T-helper 22 cell (primary cell): ENCODE measurements around the gene PPP1R15B.

Experiments used
- DNase-seq: peaks from one replicate; pipeline ENCODE4 v3.0.0-alpha.2; 2020; ENCODE audit warnings: low read depth

The PPP1R15B gene

DNA sequence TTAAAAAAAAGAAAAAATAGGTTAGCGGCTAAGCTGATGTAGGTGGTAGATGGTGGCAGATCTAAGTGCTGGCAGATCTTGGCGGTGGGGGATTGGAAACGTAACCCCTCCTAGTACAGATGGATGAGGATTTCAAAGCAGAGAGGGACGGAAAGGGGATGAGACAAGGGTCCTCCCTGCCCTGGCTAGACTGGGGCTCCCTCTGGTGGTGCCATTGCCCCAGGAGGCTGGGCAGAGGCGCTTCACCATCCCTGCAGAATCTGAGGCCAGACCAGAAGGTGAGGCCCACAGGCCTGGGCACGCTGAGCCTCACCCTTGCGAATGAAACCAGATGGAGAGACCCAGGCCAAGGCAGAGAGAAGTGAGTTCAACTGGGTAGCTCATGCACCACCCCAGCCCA is 44.9 kb downstream of the PPP1R15B start:
- DNase-seq: no peak

DNA sequence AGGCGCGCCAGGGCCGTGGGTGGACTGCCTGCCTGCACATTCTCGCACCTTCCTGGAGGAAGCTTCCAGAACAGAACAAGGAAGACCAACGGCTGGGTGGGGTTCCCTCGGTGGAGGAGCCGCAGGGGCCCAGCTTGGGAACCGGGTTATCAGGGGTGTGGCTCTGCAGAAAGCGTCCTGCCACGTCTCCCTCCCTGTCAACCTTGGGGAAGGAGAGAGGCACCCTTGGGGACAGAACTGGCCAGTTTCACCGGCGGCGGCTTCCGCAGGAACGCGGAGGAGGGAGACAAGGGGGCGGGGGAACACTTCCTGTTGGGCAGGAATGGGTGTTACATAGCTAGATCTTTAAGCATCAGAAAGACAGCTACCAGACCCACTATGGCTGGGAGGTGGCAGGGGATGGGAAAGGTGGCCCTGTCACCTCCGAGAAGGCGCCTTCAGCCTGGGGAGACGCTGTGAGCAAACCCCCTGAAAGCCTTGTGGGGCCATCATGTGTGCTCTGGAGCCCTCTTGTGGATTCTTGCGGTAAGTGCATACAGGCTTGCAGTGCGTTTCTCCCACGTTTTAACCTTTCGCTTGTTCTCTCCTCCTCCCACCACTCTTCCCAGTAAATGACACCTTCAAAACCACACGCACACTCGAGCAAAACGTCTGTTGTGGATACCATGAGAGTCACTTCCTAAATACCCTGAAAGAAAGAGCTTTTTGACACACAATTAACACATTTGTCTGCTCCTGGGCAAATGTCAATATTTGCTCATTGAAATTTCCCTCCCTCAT is 48.1 kb downstream of the PPP1R15B start:
- DNase-seq: peak; percentile 50

DNA sequence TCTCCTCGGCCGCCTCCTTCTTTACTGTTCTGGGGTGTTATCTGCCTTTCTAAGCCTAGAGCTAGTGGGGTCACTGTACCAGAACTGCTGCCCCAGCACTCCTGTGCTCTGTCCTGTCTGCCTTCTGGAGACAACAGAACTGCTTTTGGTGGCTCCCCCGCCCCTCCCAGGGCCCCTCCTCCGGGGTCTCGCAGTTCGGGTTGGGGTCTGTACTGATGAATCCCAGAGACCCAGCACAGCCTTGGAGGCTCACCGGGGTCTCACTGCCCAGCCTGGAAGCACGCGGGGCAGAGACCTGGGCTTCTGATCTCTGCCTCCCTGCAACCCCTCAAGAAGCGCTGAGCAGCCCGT is 48.7 kb downstream of the PPP1R15B start:
- DNase-seq: no peak

DNA sequence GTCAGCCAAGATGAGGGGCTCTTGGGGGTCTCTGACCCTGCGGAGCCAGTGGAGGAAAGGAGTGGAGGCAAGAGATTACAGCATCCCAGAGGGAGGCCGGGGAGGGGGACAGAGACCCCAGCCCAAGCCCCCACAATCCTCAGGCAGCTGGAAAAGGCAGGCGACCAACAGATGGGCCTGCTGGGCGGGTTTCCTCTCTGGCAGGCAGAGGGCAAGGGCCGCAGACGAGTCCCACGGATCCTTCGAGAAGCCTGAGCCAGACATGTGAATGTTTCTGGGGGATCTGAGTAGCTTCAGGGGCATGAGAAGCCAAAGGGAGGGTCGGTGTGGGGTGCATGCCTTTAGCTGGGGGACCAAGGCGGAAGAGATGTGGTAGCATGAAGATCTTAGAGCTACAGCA is 49.8 kb downstream of the PPP1R15B start:
- DNase-seq: no peak

DNA sequence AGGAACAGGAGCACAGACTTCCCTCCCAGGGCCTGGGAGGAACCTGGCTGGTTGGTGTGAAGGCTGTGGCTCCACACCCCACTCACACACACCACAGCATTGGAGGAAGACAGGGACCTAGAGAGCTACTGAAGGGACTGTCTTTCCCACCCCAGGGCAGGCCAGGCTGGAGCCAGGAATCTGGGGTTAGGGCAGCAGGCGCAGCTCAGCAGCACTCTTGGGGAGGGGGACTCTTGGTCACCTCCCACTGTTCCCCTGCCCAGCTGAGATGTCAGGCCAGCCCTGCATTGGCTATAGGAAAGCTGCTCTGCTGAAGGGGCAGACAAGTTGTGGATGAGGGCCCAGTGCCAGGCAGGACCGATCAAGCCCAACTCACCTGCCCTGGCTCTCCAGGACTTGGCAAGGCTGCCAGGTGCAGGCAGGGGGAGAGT is 50.3 kb downstream of the PPP1R15B start:
- DNase-seq: no peak

DNA sequence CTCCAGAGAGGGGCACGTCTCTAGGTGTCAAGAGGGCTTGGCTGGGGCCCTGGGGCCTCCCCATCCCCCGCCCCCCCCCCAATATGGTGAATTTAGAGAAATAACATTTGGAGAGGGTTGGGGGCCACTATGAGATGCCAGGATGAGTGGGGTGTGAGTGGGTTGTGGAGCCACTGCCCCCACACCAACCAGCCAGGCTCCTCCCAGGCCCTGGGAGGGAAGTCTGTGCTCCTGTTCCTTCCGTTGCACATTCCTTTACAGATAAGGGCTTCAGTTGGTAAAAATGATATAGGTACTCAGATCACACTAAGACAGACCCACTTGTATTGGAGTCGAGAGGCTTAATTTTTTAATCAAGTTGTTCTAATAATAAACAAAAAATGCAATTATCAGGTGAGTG is 51.3 kb downstream of the PPP1R15B start:
- no peak for DNase-seq

DNA sequence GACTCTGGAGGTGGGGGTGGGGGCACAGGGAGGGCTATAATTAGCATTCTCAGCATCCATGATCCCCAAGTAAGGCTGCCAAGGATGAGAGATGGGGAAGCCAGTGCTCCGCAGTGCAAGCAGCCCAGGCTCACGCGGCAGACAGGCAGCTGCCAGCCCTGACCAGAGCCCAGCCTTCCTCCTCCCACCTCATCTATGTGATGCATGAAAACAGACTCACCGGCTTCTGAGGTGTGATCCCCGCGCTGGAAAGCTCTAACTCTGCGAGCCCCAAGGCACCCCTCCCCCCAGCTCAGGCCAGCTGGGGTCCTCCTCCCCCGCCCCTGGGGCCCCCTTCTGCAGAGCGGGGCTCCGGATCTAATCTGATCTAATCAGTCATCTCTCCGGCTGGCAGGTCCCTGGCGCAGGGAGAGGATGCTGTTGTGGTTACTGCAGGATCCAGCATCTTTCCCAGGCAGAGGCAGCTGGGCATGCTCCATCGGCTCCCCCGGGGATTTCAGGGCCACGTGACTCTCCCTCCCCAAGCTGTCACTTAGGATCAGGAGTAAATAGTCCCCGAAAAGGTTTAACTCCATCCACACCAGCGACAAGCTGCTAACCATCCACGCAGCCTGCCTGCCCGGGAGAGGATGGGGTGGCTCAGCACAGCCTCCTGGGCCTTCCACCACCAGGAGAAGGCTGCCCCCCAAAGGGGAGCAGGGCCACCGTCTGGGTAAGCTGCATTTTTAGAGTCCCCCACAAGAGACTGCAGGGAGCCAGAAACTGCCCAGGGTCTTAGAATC is 52.0 kb downstream of the PPP1R15B start, which contains the start of gene PLEKHA6:
Gene PLEKHA6, minus strand, starts transcription at position 456 of the 782 bp plus-strand sequence. CDS start 86,202 bp downstream, outside the sequence.
- no peak for DNase-seq

DNA sequence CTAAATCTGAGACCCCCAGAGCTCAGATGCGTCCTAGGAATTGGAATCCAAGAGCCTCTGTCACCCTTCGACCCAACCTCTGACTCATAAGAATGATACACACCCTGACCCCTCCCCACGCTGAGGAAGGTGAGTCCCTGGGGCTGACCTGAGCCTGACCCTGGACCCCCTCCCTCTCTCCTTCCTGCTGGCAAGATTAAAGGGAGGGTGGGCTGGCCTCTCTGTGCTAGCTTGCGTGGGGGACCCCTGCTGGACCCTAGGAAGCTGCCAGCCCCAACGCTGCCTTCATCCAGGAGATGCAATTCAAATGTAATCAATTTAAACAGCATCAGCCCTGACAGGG is 52.5 kb downstream of the PPP1R15B start:
- DNase-seq: no peak

DNA sequence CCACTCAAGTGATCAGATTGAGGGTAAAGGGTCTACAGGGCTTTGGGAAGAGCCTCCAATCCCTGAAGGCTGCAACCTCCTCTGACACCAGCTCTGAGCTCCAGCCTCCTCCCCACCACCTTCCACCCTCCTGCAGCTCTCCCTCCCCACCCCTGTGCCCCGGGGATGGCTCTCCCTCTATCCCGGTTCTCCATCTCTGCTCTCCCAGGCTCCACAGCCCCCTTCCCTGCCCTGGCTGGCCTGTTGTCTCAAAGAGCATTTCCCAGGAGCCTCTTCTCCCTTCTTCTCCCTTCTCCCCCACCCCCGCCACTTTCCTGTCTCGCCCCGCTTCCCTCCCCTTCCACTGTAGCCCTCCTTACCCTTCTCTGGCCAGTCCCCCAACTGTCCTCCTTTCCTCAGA is 53.0 kb downstream of the PPP1R15B start:
- DNase-seq: no peak

DNA sequence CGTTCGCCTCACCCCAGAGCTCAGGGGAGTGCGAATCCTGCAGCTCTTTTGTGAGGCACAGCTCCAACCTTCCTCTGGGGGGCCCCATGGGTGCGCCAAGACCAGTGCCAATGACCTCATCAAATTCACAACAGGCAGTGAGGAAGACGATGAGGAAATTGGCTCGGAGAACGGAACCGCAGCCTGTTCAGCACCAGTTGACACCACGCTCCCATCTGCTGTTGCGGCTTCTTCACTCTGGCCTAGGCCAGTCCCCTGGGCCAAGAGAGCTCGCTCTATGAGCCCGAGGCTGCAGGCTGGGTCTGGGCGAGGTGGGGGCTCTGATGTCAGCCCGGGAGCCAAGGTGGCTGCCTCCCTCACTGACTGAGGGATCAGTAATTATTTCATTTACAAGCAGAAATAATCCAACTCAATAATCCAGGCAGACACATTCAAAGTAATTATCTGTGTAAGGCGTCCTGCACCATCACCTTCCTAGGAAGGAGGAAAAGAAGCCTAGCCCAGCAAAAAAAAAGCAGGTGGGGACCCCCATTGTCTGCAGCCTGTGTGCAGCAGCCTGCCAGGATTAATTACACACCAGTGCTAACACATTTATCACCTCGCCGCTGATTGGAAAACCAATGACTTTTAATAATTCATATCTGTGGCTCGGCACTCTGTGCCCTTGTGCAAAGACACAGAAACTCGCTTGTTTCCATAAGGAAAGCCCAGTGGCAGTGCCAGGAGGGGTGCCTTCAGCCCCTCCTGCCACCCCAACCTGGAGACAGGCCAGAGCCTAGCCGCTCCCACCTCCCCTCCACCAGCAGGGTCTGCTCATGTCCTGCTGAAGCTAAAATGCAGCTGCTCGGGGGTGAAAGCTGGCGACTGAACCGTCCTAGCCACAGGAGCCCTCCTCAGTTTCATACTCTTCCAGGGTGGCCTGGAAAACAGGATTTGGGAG is 53.8 kb downstream of the PPP1R15B start:
- DNase-seq: no peak

DNA sequence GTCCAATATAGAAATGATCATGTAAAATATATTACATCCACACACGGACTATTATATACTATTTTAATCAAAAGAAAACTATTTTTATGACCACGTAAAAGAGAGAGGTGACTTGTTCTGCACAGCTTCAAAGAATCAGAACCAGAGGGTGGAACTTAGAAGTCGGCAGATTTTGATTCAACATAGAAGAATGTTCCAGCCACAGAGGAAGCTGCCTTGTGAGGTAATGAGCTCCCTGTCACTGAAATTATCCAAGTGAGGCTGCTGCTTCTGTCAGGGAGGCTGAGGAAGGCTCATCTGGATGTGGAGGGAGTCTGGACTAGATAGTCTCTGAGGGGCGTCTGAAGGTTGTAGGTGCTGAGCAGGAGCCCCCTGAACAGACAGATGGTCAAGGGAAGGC is 54.6 kb downstream of the PPP1R15B start:
- DNase-seq: no peak

DNA sequence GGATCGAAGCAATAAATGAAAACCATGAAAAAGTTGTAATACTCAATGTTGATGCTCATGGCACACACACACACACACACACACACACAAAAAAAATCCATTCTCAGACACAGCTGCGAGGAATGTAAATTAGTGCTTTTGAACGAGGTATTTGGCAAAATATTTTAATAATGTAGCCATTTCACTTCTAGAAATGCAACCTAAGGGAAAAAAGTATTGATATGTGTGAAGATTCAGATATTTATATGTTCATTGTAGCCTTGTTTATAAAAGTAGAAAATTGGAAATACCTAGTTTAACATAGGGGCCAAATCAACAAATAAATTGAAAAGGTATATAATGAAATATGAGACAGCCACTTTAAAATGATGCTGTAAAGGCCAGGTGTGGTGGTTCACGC is 55.7 kb downstream of the PPP1R15B start:
- no peak for DNase-seq

DNA sequence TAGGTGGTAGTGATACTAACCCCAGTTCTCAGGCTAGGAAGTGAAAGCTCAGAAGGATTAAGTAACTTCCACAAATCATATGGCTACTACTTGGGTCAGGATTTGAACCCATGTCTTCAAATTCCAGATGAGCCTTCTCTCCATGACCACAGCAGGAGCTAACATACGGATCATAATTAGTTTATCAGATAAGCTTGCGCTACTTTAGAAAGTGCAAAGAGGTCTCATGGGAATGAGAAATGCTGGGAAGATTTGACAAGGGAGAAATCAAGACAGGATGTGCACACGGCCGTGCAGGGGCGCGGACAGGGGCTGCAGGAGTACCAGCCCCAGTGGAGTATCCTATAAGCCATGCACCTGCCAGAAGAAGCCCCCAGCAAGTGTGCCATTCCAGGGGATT is 57.0 kb downstream of the PPP1R15B start:
- DNase-seq: no peak
